SK-N-SH treated with all-trans-retinoic acid at 6 μM for 48 hours (cell line): ENCODE results near the gene NPAS3.

ENCODE experiments used
- ATAC-seq: fragments of 200-7000 bp; cut with Tn5 transposase; 3 replicates; pipeline ENCODE4 v1.9.1; 2020; ENCODE audit warnings: mild to moderate bottlenecking, moderate library complexity
- ARNTL ChIP-seq: fragments of 450-650 bp; formaldehyde crosslinking; IDR thresholded peaks from 2 replicates; pipeline ENCODE4 v1.5.0; 2020; ENCODE audit warnings: low read depth, mild to moderate bottlenecking, moderate library complexity, borderline replicate concordance
- BACH2 ChIP-seq: fragments of 250-450 bp; sonication (Bioruptor Pico); IDR thresholded peaks from 2 replicates; pipeline ENCODE4 v1.9.0; 2021; ENCODE audit warnings: mild to moderate bottlenecking, borderline replicate concordance
- CREB5 ChIP-seq: fragments of 250-450 bp; sonication (Bioruptor Pico); IDR thresholded peaks from 2 replicates; pipeline ENCODE4 v1.5.1; 2020; ENCODE audit warnings: low read depth, mild to moderate bottlenecking, moderate library complexity
- CSDC2 ChIP-seq: fragments of 250-450 bp; sonication (Bioruptor Pico); IDR thresholded peaks from 2 replicates; pipeline ENCODE4 v1.5.0; 2020; ENCODE audit warnings: mild to moderate bottlenecking, moderate library complexity
- CSRNP3 ChIP-seq: fragments of 250-450 bp; sonication (Bioruptor Pico); IDR thresholded peaks from 2 replicates; pipeline ENCODE4 v1.5.1; 2021; ENCODE audit warnings: mild to moderate bottlenecking, moderate library complexity
- GLIS3 ChIP-seq: fragments of 250-450 bp; sonication (Bioruptor Pico); IDR thresholded peaks from 2 replicates; pipeline ENCODE4 v1.5.0; 2020; ENCODE audit warnings: mild to moderate bottlenecking, moderate library complexity
- ISL1 ChIP-seq: fragments of 250-450 bp; sonication (Bioruptor Pico); IDR thresholded peaks from 2 replicates; pipeline ENCODE4 v2.1.2; 2022; ENCODE audit warnings: mild to moderate bottlenecking, moderate library complexity
- PATZ1 ChIP-seq: fragments of 250-450 bp; sonication (Bioruptor Pico); IDR thresholded peaks from 2 replicates; pipeline ENCODE4 v1.8.0; 2020; ENCODE audit warnings: mild to moderate bottlenecking, moderate library complexity, borderline replicate concordance
- POU6F1 ChIP-seq: fragments of 250-450 bp; sonication (Bioruptor Pico); IDR thresholded peaks from 2 replicates; pipeline ENCODE4 v1.8.0; 2021; ENCODE audit warnings: low read depth, mild to moderate bottlenecking, moderate library complexity, borderline replicate concordance
- PPARA ChIP-seq: fragments of 250-450 bp; sonication (Bioruptor Pico); IDR thresholded peaks from 2 replicates; pipeline ENCODE4 v1.5.0; 2020; ENCODE audit warnings: mild to moderate bottlenecking, borderline replicate concordance
- RARB ChIP-seq: fragments of 250-450 bp; sonication (Bioruptor Pico); IDR thresholded peaks from 2 replicates; pipeline ENCODE4 v1.8.0; 2021; ENCODE audit warnings: mild to moderate bottlenecking, moderate library complexity
- SNAI2 ChIP-seq: fragments of 250-450 bp; sonication (Bioruptor Pico); IDR thresholded peaks from 2 replicates; pipeline ENCODE4 v1.5.0; 2020; ENCODE audit warnings: mild to moderate bottlenecking, moderate library complexity
- TOX ChIP-seq: fragments of 250-450 bp; sonication (Bioruptor Pico); IDR thresholded peaks from 2 replicates; pipeline ENCODE4 v1.8.0; 2021; ENCODE audit warnings: mild to moderate bottlenecking, moderate library complexity, borderline replicate concordance
- TSHZ2 ChIP-seq: fragments of 250-450 bp; sonication (Bioruptor Pico); IDR thresholded peaks from 2 replicates; pipeline ENCODE4 v1.5.0; 2020; ENCODE audit warnings: mild to moderate bottlenecking, moderate library complexity
- ZC3H10 ChIP-seq: fragments of 250-450 bp; sonication (Bioruptor Pico); IDR thresholded peaks from 2 replicates; pipeline ENCODE4 v1.5.1; 2021; ENCODE audit warnings: mild to moderate bottlenecking, moderate library complexity
- ZFP3 ChIP-seq: fragments of 250-450 bp; sonication (Bioruptor Pico); IDR thresholded peaks from 2 replicates; pipeline ENCODE4 v1.5.0; 2020; ENCODE audit warnings: mild to moderate bottlenecking, moderate library complexity
- ZFP30 ChIP-seq: fragments of 450-650 bp; formaldehyde crosslinking; IDR thresholded peaks from 2 replicates; pipeline ENCODE4 v1.5.0; 2022; ENCODE audit warnings: mild to moderate bottlenecking, moderate library complexity
- ZNF565 ChIP-seq: fragments of 450-650 bp; formaldehyde crosslinking; conservative IDR thresholded peaks from 2 replicates; pipeline ENCODE4 v1.5.0; 2020; ENCODE audit warnings: low read depth, mild to moderate bottlenecking, moderate library complexity
- ZNF70 ChIP-seq: fragments of 450-650 bp; formaldehyde crosslinking; IDR thresholded peaks from 2 replicates; pipeline ENCODE4 v1.5.0; 2020; ENCODE audit warnings: mild to moderate bottlenecking, moderate library complexity
- ZNF8 ChIP-seq: fragments of 450-650 bp; formaldehyde crosslinking; IDR thresholded peaks from 2 replicates; pipeline ENCODE4 v1.5.0; 2020; ENCODE audit warnings: mild to moderate bottlenecking, moderate library complexity

The NPAS3 gene

GRCh38 chr14:33406766-33407165 is 468.1 kb downstream of the NPAS3 start:
- no peak for ATAC-seq
- TF ChIP-seq TOX (CRISPR knock-in tag), result no peak
- TF ChIP-seq ZFP30 (CRISPR knock-in tag), result no peak
- no peak for TF ChIP-seq RARB (CRISPR knock-in tag)
- no peak for TF ChIP-seq CREB5

GRCh38 chr14:33408291-33408690 is 469.6 kb downstream of the NPAS3 start:
- TF ChIP-seq TSHZ2 (CRISPR knock-in tag) (no peak), ZFP3 (CRISPR knock-in tag) (no peak), TOX (CRISPR knock-in tag) (no peak)
- ATAC-seq, result no peak

GRCh38 chr14:33412450-33412849 is 473.8 kb downstream of the NPAS3 start:
- no peak for ATAC-seq
- TF ChIP-seq SNAI2 (no peak), ZNF565 (CRISPR knock-in tag) (no peak), PPARA (no peak), TSHZ2 (CRISPR knock-in tag) (no peak), CSRNP3 (CRISPR knock-in tag) (no peak), GLIS3 (CRISPR knock-in tag) (no peak), CREB5 (no peak), CSDC2 (CRISPR knock-in tag) (no peak), ZNF8 (no peak), BACH2 (CRISPR knock-in tag) (no peak), ZFP3 (CRISPR knock-in tag) (no peak), ARNTL (CRISPR knock-in tag) (no peak), ISL1 (no peak), ZNF70 (CRISPR knock-in tag) (no peak)

GRCh38 chr14:33413381-33413780 is 474.7 kb downstream of the NPAS3 start:
- no peak for ATAC-seq
- TF ChIP-seq ZFP30 (CRISPR knock-in tag) (no peak), TSHZ2 (CRISPR knock-in tag) (no peak), ISL1 (no peak), SNAI2 (no peak), ZNF8 (no peak), PATZ1 (CRISPR knock-in tag) (no peak), ZNF565 (CRISPR knock-in tag) (no peak), CSDC2 (CRISPR knock-in tag) (no peak), POU6F1 (CRISPR knock-in tag) (no peak), ZC3H10 (CRISPR knock-in tag) (no peak)
